ENCODE data around the gene TNFRSF4.
"Not testable (repeated sequence)": the region's sequence is repeated elsewhere in the genome, so short reads cannot be mapped to it uniquely, and the experiment has no call there.

TNFRSF4 gene

GRCh38 chr1:1200876-1201810, 12.8 kb downstream of the TNFRSF4 start:
- peak; percentile 97 to 99 (median 99) for DNase-seq

GRCh38 chr1:1199961-1200875, 13.7 kb downstream of the TNFRSF4 start:
- DNase-seq, result no peak

GRCh38 chr1:1199141-1199960, 14.6 kb downstream of the TNFRSF4 start:
- no peak for DNase-seq

GRCh38 chr1:1198423-1199140, 15.4 kb downstream of the TNFRSF4 start:
- no peak for DNase-seq

- no peak for DNase-seq
Observed at GRCh38 chr1:1197551-1198422, 16.2 kb downstream of the TNFRSF4 start.

GRCh38 chr1:1197188-1197500, 16.8 kb downstream of the TNFRSF4 start:
- DNase-seq, result no peak

- DNase-seq, result no peak
Observed at GRCh38 chr1:1196431-1197187, 17.3 kb downstream of the TNFRSF4 start.

- not testable (repeated sequence) for DNase-seq
Observed at GRCh38 chr1:1195726-1196125, 18.2 kb downstream of the TNFRSF4 start.

- no peak for DNase-seq
Observed at GRCh38 chr1:1194723-1195122, 19.2 kb downstream of the TNFRSF4 start.

- no peak for DNase-seq
Observed at GRCh38 chr1:1191734-1192133, 22.2 kb downstream of the TNFRSF4 start.

GRCh38 chr1:1189111-1189510, 24.8 kb downstream of the TNFRSF4 start:
- DNase-seq, result peak; percentile 76 to 88 (median 85)

GRCh38 chr1:1187938-1188337, 26.0 kb downstream of the TNFRSF4 start:
- DNase-seq, result no peak

- no peak for DNase-seq
Observed at GRCh38 chr1:1185101-1185765, 28.7 kb downstream of the TNFRSF4 start.

GRCh38 chr1:1183833-1184775, 29.8 kb downstream of the TNFRSF4 start:
- no peak for DNase-seq

- no peak for DNase-seq
Observed at GRCh38 chr1:1183221-1183747, 30.7 kb downstream of the TNFRSF4 start.

- DNase-seq, result no peak
Observed at GRCh38 chr1:1182491-1183220, 31.3 kb downstream of the TNFRSF4 start.

- DNase-seq, result no peak
Observed at GRCh38 chr1:1181938-1182410, 32.0 kb downstream of the TNFRSF4 start.
